HG03060 (cell line): ENCODE measurements around the gene SLC25A43.
"Not testable (repeated sequence)": the region's sequence is repeated elsewhere in the genome, so short reads cannot be mapped to it uniquely, and the experiment has no call there.

Experiments used
- ATAC-seq: cut with Tn5 transposase; IDR thresholded peaks from one replicate; pipeline ENCODE4 v1.9.1; 2021; ENCODE audit warnings: low read depth, moderate number of reproducible peaks; ENCODE audit not compliant: unreplicated experiment

Gene SLC25A43

DNA sequence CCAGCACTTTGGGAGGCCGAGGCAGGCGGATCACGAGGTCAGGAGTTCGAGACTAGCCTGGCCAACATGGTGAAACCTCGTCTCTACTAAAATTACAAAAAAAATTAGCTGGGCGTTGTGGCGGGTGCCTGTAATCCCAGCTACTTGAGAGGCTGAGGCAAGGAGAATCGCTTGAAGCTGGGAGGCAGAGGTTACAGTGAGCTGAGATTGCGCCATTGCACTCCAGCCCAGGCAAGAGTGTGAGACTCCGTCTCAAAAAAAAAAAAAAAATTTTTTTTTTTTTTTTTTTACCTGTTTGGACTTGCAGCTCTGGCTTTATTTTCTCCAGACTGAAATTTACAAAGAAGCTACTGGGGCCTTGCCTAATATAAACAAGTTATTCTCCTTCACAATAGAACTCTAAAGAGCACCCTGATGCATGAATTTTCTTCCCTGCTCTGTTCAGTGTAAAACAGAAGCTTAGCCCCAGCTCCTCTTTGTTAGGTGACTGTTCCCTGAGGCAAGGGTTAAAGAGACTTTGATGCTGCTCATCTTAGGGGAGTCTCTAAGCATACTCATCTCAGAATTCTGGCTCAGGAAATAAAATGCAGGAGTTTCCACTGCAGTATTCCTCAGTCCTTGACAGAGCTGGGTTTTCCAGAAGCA, 94.8 kb downstream of the SLC25A43 start:
- ATAC-seq = not testable (repeated sequence)

DNA sequence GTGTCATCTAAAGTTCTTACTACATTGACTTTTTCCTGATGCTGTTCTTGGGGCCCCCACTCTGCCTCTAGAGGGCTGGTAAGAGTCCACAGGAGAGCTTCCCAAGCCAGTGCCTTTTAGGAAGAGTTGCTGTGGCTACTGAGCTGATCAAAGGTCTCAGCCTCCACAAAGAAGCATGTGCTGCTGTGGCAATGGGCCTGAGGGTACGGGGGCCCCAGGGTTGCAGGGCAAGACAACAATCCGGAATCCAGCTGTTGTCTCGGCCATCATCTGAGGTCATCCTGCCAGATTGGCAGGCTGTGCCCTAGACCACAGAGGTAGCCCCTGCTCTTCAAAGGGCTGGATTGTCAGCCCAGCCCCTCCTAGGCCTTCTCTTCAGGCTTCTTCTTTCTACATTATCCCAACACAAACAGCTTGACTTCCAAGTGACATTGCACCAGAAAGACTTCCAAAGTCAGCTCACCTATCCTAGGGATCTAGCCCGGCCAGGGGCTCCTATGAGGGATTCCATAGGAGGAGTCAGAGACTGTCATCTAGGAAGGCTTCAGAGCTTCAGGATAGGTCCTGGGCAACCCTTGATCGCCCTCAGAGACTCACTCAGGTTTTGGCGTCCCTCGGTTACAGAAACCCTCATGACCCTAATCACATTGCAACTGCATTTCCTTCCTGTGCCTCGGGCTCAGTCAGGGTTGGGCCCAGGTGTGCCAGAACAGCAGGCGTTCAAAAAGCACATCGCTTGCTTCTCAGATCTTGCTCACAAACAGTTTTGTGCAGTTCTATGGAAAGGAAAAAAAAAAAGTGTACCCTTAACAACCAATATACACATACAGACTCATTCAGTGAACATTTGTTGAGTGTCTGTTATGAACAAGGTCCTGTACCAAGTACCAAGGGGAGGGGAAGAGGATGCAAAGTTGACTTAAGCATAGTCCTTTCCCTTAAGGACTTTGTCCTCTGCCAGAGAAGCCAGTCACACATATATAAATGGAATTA, 96.9 kb downstream of the SLC25A43 start:
- no peak for ATAC-seq

DNA sequence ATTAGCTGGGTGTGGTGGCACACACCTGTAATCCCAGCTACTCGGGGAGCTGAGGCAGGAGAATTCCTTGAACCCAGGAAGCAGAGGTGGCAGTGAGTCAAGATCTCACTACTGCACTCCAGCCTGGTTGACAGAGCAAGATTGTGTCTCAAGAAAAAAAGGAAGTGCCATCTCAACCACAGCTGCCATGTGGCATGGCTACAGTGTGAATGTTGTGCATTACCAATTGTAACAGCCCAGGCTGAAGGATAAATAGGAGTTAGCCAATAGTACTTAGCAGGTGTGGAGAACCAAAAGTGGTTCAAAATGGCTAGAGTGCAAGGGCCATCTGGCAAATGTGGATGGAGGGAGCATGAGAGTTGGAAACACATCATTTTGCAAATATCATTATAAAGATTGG, 98.0 kb downstream of the SLC25A43 start:
- ATAC-seq = no peak

GRCh38 chrX:119500061-119500800, 101.1 kb downstream of the SLC25A43 start:
- ATAC-seq = no peak

DNA sequence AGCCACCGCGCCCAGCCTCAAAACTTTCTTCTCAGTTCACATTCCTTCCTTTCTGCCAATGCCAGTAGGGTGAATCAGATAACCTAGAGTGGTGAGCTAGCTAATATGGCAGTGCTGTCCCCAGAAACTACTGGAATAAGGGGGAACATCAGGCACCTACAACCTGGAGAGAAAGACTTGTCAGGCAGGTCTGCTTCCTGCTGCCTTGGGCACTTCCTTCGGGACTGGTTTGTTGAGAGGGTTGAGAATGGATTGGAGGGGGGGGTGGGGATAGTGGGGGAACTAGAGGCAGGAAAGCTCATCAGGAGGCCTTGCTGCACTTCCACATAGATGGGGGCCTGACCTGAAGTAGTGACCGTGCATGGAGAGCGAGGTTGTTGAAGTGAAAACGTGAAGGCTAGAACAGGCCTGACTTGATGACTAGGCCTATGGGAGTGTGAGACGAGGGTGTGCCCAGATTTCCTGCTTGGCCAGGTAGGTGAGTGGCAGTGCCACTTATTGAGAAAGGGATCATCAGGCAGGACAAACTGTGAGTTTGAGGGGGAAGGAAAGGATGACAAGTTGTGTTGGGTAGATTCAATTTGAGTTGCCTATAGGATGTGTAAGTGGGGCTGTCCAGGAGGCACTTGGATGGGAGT, 102.5 kb downstream of the SLC25A43 start:
- no peak for ATAC-seq

- ATAC-seq = no peak
Measured at GRCh38 chrX:119502727-119503483, 103.8 kb downstream of the SLC25A43 start.

GRCh38 chrX:119503484-119503861, 104.3 kb downstream of the SLC25A43 start:
- ATAC-seq = no peak
